Loucy (cell line): Measurements from ENCODE around the gene GALNT18.

Experiments
- H2AFZ ChIP-seq: fragments of 200-600 bp; sonication (generic); 2 replicates; pipeline ENCODE4 v1.6.0; 2016; ENCODE audit warnings: antibody characterized with exemption, mild to moderate bottlenecking, low read length, moderate library complexity
- H3F3A ChIP-seq: fragments of 200-600 bp; 2 replicates; pipeline ENCODE4 v1.6.0; 2016; ENCODE audit warnings: antibody characterized with exemption, low read depth, mild to moderate bottlenecking
- H3K27me3 ChIP-seq: fragments of 200-600 bp; sonication (generic); 2 replicates; pipeline ENCODE4 v1.6.1; 2014; ENCODE audit warnings: low read length, mild to moderate bottlenecking; ENCODE audit not compliant: insufficient read depth, poor library complexity, severe bottlenecking
- H3K36me3 ChIP-seq: fragments of 200-600 bp; sonication (generic); 2 replicates; pipeline ENCODE4 v1.6.1; 2016; ENCODE audit warnings: low read length; ENCODE audit not compliant: insufficient read depth
- H3K4me1 ChIP-seq: fragments of 200-600 bp; sonication (generic); 2 replicates; pipeline ENCODE4 v1.5.1; 2014; ENCODE audit warnings: low read length, mild to moderate bottlenecking; ENCODE audit not compliant: insufficient read depth, poor library complexity, severe bottlenecking
- H3K4me2 ChIP-seq: fragments of 200-600 bp; sonication (generic); 2 replicates; pipeline ENCODE4 v1.6.0; 2014; ENCODE audit warnings: antibody characterized with exemption, low read length, low read depth, mild to moderate bottlenecking; ENCODE audit not compliant: poor library complexity, severe bottlenecking
- H3K4me3 ChIP-seq: fragments of 200-600 bp; sonication (generic); 2 replicates; pipeline ENCODE4 v1.5.1; 2014; ENCODE audit warnings: low read length, mild to moderate bottlenecking, mixed read lengths; ENCODE audit not compliant: poor library complexity, severe bottlenecking
- H3K79me2 ChIP-seq: fragments of 200-600 bp; sonication (generic); 2 replicates; pipeline ENCODE4 v1.6.1; 2014; ENCODE audit warnings: low read length; ENCODE audit not compliant: insufficient read depth
- H3K9ac ChIP-seq: fragments of 200-600 bp; sonication (generic); 2 replicates; pipeline ENCODE4 v1.6.0; 2014; ENCODE audit warnings: mild to moderate bottlenecking, low read depth, low read length, moderate library complexity; ENCODE audit not compliant: poor library complexity, severe bottlenecking
- H3K9me2 ChIP-seq: fragments of 200-600 bp; sonication (generic); replicated peaks from 2 replicates; pipeline ENCODE4 v1.6.1; 2016; ENCODE audit warnings: low read depth, low read length, mixed read lengths
- H3K9me3 ChIP-seq: fragments of 200-600 bp; sonication (generic); 2 replicates; pipeline ENCODE4 v1.6.1; 2014; ENCODE audit warnings: mild to moderate bottlenecking, antibody characterized with exemption, low read length, low read depth; ENCODE audit not compliant: insufficient read depth
- H4K20me1 ChIP-seq: fragments of 200-600 bp; sonication (generic); 2 replicates; pipeline ENCODE4 v1.6.0; 2014; ENCODE audit warnings: antibody characterized with exemption, low read length, mild to moderate bottlenecking; ENCODE audit not compliant: insufficient read depth, poor library complexity, severe bottlenecking
- CTCF ChIP-seq: fragments of 200-600 bp; sonication (generic); conservative IDR thresholded peaks from 2 replicates; pipeline ENCODE4 v1.5.1; 2014; ENCODE audit warnings: mild to moderate bottlenecking, antibody characterized with exemption, low read length
- EZH2phosphoT487 ChIP-seq: fragments of 200-600 bp; IDR thresholded peaks from 2 replicates; pipeline ENCODE4 v1.6.1; 2018; ENCODE audit warnings: antibody characterized with exemption, mild to moderate bottlenecking, moderate library complexity, borderline replicate concordance

The GALNT18 gene

DNA sequence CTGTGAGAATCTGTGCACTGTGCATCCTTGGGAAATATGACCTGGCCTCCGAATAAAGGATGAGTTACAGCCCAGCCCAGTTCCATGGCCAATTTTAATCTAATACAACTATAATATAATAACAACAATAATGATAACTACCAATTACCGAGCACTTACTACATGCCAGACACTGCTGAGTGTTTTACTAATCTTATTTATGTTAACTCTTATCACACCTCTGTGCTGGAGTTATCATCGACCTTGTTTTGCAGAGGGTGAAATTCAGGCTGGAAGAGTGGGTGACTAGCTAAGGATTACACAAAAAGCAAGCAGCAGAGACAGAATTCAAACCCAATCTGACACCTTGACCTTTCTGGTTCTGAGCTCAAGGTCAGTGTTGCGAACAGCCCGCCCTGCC is 83.9 kb downstream of the GALNT18 start:
- Histone ChIP-seq H3K36me3 (no peaks in the 10 kb centered on the region), H4K20me1 (no peaks in the 10 kb centered on the region), H2AFZ (no peak overlapping the region), H3K9me3 (no peaks in the 10 kb centered on the region), H3K9ac (no peak overlapping the region), H3K4me2 (no peak overlapping the region), H3K79me2 (no peaks in the 10 kb centered on the region), H3K9me2 (no peaks in the 10 kb centered on the region), H3F3A (no peaks in the 10 kb centered on the region), H3K27me3 (no peaks in the 10 kb centered on the region), H3K4me3 (no peak overlapping the region), H3K4me1 (no peaks in the 10 kb centered on the region)
- TF ChIP-seq CTCF (no peak), EZH2phosphoT487 (no peak)

DNA sequence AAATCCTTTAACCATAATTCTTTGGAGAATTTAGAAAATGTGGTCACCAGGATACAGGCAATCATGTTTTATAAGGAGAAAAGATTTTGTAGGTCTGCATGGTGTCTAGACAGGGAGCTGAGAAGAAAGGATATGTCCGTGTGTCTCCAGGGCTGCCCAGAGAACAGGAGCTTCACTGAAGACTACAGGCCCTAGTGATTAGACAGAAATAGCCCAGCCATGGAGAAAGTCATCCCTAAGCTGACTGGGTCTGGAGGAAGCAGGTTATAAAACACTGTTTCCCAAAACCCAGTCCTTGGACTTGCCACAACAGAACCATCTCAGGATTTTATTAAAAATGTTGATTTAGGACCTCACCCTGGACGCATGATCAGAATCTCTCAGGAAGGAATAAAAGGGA is 84.4 kb downstream of the GALNT18 start:
- H3F3A ChIP-seq: no peaks in the 10 kb centered on the region
- no peaks in the 10 kb centered on the region for H4K20me1 ChIP-seq

DNA sequence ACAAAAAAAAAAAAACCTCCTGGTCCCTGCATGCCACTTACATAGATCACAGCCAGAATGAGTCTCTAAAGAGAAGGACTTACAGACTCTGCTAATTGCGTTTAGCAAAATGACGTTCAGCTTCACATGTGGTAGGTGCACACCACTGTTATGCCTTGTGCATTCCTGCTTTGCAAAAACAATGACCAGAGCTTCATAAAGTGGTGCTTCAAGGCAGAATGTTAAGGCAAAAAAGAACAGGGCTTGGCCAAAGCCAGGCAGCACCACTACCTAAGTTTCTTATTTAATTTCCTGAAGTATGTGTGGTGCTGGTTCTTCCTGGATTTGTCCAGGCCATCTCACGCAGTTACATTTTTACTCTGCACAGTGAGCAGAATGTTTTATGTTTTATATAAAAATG is 85.2 kb downstream of the GALNT18 start:
- Histone ChIP-seq H3K27me3 (no peaks in the 10 kb centered on the region), H3K4me3 (no peak overlapping the region), H2AFZ (no peak overlapping the region), H3K4me2 (no peak overlapping the region), H3K36me3 (no peaks in the 10 kb centered on the region), H3F3A (no peaks in the 10 kb centered on the region), H3K4me1 (no peaks in the 10 kb centered on the region), H4K20me1 (no peaks in the 10 kb centered on the region), H3K79me2 (no peaks in the 10 kb centered on the region), H3K9me3 (no peaks in the 10 kb centered on the region), H3K9ac (no peak overlapping the region), H3K9me2 (no peaks in the 10 kb centered on the region)
- no peak for TF ChIP-seq EZH2phosphoT487
- no peak for TF ChIP-seq CTCF

More for the DNA sequence above, 84.4 kb downstream of the GALNT18 start:
- H3K4me3 ChIP-seq: no peak overlapping the region
- H3K4me2 ChIP-seq: no peak overlapping the region
- no peaks in the 10 kb centered on the region for H3K9me3 ChIP-seq
- no peaks in the 10 kb centered on the region for H3K36me3 ChIP-seq
- H2AFZ ChIP-seq: no peak overlapping the region
- H3K79me2 ChIP-seq: no peaks in the 10 kb centered on the region
- H3K9me2 ChIP-seq: no peaks in the 10 kb centered on the region
- no peaks in the 10 kb centered on the region for H3K4me1 ChIP-seq
- no peak overlapping the region for H3K9ac ChIP-seq
- H3K27me3 ChIP-seq: no peaks in the 10 kb centered on the region
- no peak for TF ChIP-seq EZH2phosphoT487
- no peak for TF ChIP-seq CTCF
